ENCODE data around the gene OR5P2.
"Not testable (repeated sequence)": the region's sequence is repeated elsewhere in the genome, so short reads cannot be mapped to it uniquely, and the experiment has no call there.

Gene OR5P2, protein sequence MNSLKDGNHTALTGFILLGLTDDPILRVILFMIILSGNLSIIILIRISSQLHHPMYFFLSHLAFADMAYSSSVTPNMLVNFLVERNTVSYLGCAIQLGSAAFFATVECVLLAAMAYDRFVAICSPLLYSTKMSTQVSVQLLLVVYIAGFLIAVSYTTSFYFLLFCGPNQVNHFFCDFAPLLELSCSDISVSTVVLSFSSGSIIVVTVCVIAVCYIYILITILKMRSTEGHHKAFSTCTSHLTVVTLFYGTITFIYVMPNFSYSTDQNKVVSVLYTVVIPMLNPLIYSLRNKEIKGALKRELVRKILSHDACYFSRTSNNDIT

DNA sequence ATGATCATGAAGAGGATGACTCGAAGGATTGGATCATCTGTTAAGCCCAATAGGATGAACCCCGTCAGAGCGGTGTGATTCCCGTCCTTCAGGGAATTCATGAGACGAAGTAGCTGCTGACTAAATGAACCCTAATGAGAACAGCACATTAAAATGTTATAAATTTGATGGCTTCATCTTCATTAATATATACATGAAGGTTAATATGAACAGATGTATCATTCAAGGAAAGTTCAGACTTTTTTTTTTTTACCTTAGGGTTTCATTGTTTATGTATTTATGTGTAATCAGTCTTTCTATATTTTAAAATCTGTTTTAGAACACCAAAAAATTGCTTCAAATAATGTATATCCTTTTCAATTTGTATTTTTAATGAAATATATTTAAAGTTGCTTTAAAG, at the start of gene OR5P2:
Gene OR5P2, minus strand, starts transcription at position 101 of the 400 bp plus-strand sequence. Its CDS starts 0 bp downstream, at position 101.
- no peak for DNase-seq

DNA sequence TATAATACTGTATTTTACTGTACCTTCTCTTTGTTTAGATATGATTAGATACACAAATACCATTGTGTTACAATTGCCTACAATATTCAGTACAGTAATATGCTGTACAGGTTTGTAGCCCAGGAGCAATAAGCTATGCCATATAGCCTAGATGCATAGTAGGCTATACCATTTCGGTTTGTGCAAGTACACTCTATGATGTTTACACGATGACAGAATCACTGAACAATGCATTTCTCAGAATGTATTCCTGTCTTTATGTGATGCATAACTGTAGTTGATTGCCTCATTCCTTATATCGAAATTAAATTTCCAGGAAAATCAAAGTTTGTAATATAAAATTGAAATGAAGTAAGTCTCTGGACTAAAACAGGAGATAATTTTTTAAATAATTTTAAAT, 49.3 kb upstream of the OR5P2 start:
- DNase-seq, result no peak

DNA sequence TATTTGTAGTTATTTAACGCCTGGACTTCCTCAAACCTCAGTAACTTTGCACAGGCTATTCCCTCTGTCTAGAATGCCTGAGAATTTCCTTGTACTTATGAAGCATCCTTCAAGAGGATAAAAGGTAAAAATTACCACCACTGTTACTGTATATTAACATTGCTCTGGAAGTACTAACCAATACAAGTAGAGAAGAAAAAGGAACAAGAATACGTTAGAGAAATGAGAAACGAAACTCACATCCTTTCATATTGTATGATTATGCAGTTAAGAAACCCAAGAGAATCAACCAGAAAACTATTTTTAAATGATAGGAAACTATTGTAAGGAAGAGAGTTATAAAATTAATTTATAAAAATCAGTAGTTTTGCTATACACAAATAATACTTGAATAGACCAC, 48.2 kb upstream of the OR5P2 start:
- no peak for DNase-seq

DNA sequence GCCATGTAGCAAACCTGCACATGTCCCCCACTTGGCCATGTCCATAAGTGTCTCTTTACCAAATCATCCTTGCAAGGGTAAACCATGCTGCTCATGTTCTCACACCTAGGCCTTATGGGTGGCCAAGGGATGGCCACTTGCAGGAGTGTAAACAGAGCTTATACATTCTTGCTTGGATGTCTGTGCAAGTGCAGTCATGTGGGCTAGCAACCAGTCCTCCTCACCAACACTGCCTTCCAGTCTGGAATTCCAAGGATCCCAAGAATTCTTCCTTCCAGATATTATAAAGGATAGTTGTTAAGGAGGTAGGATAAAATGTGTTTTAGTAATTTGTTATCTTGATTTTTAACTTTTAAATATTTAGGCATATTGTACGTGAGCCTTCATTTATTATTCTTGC, 47.8 kb upstream of the OR5P2 start:
- no peak for DNase-seq

DNA sequence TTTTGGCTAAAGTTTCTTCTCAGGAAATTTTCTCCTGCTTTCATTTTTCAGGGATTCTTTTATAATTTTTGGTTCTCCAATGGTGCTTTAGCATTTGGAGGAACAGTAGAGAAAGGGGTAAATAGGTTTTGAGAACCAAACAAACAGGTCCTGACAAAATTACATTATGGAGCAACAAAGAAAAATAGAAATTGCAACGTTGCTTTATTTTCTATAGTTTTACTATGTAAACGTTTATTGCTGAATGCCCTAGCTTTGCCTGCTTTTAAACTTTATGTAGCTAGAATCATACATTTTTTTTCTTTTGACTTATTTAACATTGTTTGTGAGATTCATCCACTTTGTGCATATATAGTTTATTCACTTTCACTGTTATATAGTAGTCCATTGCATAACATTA, 43.8 kb upstream of the OR5P2 start:
- no peak for DNase-seq

DNA sequence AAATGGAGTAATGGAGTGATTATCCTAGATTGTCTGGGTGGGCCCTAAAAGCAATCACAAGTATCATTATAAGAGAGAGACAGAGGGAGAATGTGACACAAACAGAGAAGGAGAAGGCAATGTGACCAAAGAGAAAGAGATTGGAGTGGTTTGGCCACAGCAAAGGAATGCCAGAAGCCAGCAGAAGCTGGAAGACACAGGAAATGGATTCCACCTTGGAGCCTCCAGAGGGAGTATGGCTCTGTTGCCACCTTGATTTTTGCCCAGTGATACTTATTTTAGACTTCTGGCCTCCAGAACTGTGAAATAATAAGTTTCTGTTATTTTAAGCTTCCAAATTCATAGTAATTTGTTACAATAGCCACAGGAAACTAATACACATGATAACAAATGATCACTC, 36.8 kb upstream of the OR5P2 start:
- DNase-seq, result no peak

DNA sequence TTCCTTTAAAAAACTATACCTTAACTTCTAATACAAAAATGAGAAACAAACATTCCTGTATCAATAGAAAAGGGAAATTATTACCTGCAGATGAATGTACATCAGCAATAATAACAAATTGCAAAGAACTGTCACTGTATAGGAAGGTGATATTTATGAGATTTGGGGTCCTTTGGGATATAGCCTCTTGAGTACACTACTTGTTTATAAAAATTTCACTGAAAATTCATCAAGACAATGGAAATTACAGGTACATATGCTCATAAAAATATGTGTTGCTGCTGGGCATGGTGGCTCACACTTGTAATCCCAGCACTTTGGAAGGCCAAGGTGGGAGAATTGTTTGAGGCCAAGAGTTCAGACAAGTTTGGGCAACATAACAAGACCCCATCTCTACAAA, 34.0 kb upstream of the OR5P2 start, which contains the start of gene OR5P3:
Gene OR5P3, minus strand, starts transcription at position 101 of the 400 bp plus-strand sequence.
- no peak for DNase-seq

DNA sequence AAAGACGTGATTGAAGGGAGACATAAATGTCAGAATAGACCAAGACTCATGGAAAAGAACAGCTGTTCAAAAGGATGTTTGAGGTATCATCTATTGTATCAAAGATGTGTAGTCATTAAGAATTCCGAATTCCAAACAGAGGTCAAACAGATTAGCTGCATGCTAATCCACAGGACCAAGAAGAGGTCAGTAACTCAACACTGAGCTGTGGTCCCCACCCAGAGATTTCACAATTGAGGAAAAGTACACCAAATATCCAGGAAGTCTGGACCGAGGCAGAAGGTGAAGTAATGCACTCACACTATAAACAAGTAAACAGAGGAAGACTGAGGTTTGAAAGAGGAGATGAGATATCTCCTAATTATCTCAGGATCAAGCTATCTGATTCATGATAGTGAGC, 29.6 kb upstream of the OR5P2 start:
- DNase-seq, result no peak

DNA sequence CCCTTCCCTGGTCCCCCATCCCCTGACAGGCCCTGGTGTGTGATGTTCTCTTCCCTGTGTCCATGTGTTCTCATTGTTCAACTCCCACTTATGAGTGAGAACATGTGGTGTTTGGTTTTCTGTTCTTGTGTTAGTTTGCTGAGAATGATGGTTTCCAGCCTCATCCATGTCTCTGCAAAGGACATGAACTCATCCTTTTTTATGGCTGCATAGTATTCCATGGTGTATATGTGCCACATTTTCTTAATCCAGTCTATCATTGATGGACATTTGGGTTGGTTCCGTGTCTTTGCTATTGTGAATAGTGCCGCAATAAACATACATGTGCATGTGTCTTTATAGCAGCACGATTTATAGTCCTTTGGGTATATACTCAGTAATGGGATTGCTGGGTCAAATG, 23.7 kb upstream of the OR5P2 start:
- not testable (repeated sequence) for DNase-seq

DNA sequence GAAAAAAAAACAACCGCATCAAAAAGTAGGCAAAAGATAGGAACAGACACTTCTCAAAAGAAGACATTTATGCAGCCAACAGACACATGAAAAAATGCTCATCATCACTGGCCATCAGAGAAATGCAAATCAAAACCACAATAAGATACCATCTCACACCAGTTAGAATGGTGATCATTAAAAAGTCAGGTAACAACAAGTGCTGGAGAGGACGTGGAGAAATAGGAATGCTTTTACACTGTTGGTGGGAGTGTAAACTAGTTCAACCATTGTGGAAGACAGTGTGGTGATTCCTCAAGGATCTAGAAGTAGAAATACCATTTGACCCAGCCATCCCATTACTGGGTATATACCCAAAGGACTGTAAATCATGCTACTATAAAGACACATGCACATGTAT, 18.2 kb upstream of the OR5P2 start:
- not testable (repeated sequence) for DNase-seq

DNA sequence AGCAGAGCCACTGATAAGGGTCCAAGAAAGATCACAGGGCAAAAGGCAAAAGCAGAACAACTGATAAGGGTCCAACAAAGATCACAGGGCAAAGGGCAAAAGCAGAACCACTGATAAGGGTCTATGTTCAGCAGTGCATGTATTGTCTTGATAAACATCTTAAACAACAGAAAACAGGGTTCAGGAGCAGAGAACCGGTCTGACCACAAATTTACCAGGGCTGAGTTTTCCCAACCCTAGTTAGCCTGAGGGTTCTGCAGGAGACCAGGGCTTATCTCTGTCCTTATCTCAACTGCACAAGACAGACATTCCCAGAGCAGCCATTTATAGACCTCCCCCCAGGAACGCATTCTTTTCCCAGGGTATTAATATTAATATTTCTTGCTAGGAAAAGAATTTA, 13.6 kb upstream of the OR5P2 start:
- not testable (repeated sequence) for DNase-seq

DNA sequence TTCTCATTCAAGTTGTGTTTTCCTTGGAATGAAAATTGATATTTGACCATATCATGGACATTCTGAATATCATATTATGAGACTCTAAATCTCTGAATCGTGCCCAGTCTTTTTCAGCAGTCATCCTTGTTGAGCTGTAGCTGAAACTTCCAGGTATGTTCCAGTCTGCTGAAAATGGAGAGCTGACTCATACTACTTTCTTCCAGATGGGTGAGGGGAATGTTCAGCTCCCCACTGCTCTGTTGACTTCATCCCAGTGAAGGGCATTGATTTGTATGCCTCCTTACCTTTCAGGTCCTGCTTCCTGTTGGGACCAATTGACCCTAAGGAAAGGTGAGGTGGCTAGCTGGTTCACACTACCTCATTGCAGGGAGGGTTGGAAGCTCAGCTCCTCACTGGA, 3.5 kb downstream of the OR5P2 start:
- DNase-seq, result no peak

DNA sequence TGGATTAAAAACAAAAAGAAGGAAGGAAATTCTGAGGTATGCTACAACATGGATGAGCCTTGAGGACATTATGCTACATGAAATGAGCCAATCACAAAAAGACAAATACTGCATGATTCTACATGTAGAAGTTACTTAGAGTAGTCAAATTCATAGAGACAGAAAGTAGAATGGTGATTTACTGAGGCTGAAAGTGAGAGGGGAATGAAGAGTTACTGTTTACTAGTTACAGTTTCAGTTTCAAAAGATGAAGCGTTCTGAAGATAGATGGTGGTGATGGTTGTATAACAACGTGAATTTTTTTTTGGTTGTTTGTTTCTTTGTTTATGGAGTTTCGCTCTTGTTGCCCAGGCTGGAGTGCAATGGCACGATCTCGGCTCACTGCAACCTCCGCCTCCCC, 9.5 kb downstream of the OR5P2 start:
- no peak for DNase-seq

DNA sequence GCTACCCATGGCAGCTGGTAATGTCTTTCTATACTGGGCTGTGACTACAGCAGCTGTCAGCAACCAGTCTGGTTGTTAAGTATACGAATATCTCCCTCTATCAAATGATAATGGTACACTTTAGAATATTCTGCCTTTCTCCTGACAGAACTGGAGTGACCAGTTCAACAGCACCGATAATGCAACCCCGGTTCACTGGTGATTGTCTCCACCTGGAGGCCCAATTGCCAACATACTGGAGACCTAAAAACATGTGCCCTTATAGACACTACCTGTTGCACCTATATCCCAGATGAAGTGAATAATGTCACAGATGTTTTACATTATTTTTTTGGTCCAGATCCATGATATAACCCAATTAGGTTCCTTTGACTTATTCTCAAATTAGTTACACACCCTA, 21.1 kb downstream of the OR5P2 start:
- DNase-seq, result no peak

DNA sequence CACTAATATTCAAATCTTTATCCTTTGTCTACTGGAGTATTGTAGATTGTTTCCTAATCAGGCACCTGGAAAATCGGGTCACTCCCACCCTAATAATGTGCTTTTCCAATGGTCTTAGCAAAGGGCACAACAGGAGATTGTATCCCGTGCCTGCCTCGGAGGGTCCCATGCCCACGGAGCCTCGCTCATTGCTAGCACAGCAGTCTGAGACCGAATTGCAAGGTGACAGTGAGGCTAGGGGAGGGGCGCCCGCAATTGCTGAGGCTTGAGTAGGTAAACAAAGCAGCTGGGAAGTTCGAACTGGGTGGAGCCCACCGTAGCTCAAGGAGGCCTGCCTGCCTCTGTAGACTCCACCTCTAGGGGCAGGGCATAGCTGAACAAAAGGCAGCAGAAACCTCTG, 32.4 kb downstream of the OR5P2 start:
- not testable (repeated sequence) for DNase-seq

DNA sequence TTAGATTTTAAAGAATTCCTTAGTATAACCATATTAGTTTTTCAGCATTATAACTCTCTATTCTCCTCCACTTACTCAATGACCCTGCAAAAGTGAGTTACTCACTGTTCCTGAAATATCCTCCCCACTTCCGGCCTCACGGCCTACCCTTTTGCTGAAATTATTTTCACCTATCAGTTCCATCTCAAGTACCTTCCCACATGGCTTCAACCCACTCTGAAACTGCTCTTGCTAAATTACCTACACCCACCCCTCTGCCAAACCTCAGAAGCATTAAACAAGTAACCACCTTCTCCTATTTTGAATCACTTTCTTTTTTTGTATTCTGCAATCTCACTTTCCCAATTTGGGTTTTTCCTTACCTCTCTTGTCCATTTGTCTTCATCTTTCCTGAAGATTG, 37.7 kb downstream of the OR5P2 start:
- DNase-seq, result no peak

DNA sequence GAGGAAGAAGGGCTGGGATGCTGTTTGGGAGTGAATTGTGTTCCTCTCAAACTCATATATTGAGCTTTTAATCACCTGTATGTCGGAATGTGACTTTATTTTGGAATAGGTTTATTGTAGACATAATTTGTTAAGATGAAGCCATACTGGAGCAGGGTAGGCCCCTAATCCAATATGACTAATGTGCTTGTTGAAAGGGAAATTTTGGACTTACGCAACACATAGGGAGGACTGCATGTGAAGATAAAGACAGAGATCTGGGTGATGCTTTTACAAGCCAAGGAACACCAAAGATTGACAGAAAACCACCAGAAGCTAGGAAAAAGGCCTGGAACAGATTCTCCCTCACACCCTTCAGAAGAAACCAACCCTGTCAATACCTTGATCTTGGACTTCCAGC, 47.3 kb downstream of the OR5P2 start:
- DNase-seq, result no peak

Data from NCI-H526 treated with DMSO at 0.1 percent for 48 hours (cell line).